ENCODE results near the gene CD300E. TPM values are rescaled to one million over a fixed set of nuclear protein-coding genes. Genes with fewer than 3 reads are reported as not detected.

The CD300E gene
- total and polyA plus RNA-seq, 9 donors, result 0.11 to 1.1 (median 0.30) TPM

- 82 to 92% (median 86%) methylated on average over 7 of the region's 7 CpGs for WGBS, 3 donors
- H3K27me3 ChIP-seq, result no peaks in the 10 kb centered on the region
- no peak overlapping the region for H3K4me3 ChIP-seq
- H3K4me1 ChIP-seq (ENCODE audit: insufficient read depth), result no peaks in the 10 kb centered on the region
- DNase-seq, result no peak
- intact Hi-C loops (cut with DNase I), result loop anchor here in 1 of 4 donors (10.0 kb wide), 1 partner anchor 62 kb away; no protein-coding TSS in a partner anchor
- no peaks in the 10 kb centered on the region for H3K36me3 ChIP-seq
- no peak overlapping the region for H3K27ac ChIP-seq
- no peak for TF ChIP-seq POLR2A (IDR thresholded peaks at IDR 0.05)
- TF ChIP-seq EP300 (IDR thresholded peaks at IDR 0.05), result no peak
- no peak for TF ChIP-seq CTCF (IDR thresholded peaks at IDR 0.05)
- H3K9me3 ChIP-seq, result no peaks in the 10 kb centered on the region
Measured at GRCh38 chr17:74616696-74617095, 6.8 kb downstream of the CD300E start.

GRCh38 chr17:74612046-74612445 lies 11.5 kb downstream of the CD300E start:
- no peaks in the 10 kb centered on the region for H3K9me3 ChIP-seq
- H3K36me3 ChIP-seq, result no peaks in the 10 kb centered on the region
- H3K4me1 ChIP-seq (ENCODE audit: insufficient read depth), result no peaks in the 10 kb centered on the region
- no peaks in the 10 kb centered on the region for H3K27me3 ChIP-seq
- intact Hi-C loops (cut with DNase I), result loop anchor here in 1 of 4 donors (10.0 kb wide), 1 partner anchor 57 kb away; no protein-coding TSS in a partner anchor
- H3K4me3 ChIP-seq, result no peak overlapping the region
- TF ChIP-seq EP300 (IDR thresholded peaks at IDR 0.05) (no peak), CTCF (IDR thresholded peaks at IDR 0.05) (no peak), POLR2A (IDR thresholded peaks at IDR 0.05) (no peak)
- 84 to 88% (median 85%) methylated on average over 6 of the region's 6 CpGs for WGBS, 3 donors
- DNase-seq, result no peak
- no peak overlapping the region for H3K27ac ChIP-seq

- intact Hi-C loops (cut with DNase I), result loop anchor here in 1 of 4 donors (10.0 kb wide), 1 partner anchor 55 kb away; no protein-coding TSS in a partner anchor
- Histone ChIP-seq H3K9me3 (no peaks in the 10 kb centered on the region), H3K36me3 (no peaks in the 10 kb centered on the region), H3K27me3 (no peaks in the 10 kb centered on the region), H3K4me1 (ENCODE audit: insufficient read depth) (no peaks in the 10 kb centered on the region), H3K4me3 (no peak overlapping the region), H3K27ac (no peak overlapping the region)
- no peak for DNase-seq
- no peak for TF ChIP-seq CTCF (IDR thresholded peaks at IDR 0.05)
- TF ChIP-seq EP300 (IDR thresholded peaks at IDR 0.05), result no peak
- no peak for TF ChIP-seq POLR2A (IDR thresholded peaks at IDR 0.05)
- 23 to 38% (median 30%) methylated on average over 2 of the region's 2 CpGs for WGBS, 3 donors
Measured at GRCh38 chr17:74610108-74610507, 13.4 kb downstream of the CD300E start.

GRCh38 chr17:74608511-74608910 lies 15.0 kb downstream of the CD300E start:
- DNase-seq, result no peak
- H3K36me3 ChIP-seq, result no peaks in the 10 kb centered on the region
- H3K9me3 ChIP-seq, result no peaks in the 10 kb centered on the region
- WGBS, 3 donors, result 87 to 98% (median 91%) methylated on average over 3 of the region's 3 CpGs
- no peak for TF ChIP-seq POLR2A (IDR thresholded peaks at IDR 0.05)
- no peak for TF ChIP-seq CTCF (IDR thresholded peaks at IDR 0.05)
- no peak for TF ChIP-seq EP300 (IDR thresholded peaks at IDR 0.05)
- no peaks in the 10 kb centered on the region for H3K27me3 ChIP-seq
- intact Hi-C loops (cut with DNase I), result no loop called here
- H3K4me3 ChIP-seq, result no peak overlapping the region
- no peaks in the 10 kb centered on the region for H3K4me1 ChIP-seq (ENCODE audit: insufficient read depth)
- no peak overlapping the region for H3K27ac ChIP-seq
